Measurements from ENCODE around the gene PCDHGA8. TPM values are rescaled to one million over a fixed set of nuclear protein-coding genes. Genes with fewer than 3 reads are reported as not detected.
"Not testable (repeated sequence)": the region's sequence is repeated elsewhere in the genome, so short reads cannot be mapped to it uniquely, and the experiment has no call there.

The PCDHGA8 gene
- total RNA-seq, 4 donors from 2014 or later: 2.9 to 5.8 (median 4.7) TPM

- no peaks in the 10 kb centered on the region for H3K27me3 ChIP-seq
- no peak overlapping the region for H3K27ac ChIP-seq
- intact Hi-C loops (cut with DNase I): no loop called here
- no peaks in the 10 kb centered on the region for H3K4me1 ChIP-seq
- no peak overlapping the region for H3K4me3 ChIP-seq (replicated peaks in 1 of 3)
- no peaks in the 10 kb centered on the region for H3K36me3 ChIP-seq
- TF ChIP-seq POLR2A (IDR thresholded peaks at IDR 0.05): no peak
- TF ChIP-seq, protein P1, sequence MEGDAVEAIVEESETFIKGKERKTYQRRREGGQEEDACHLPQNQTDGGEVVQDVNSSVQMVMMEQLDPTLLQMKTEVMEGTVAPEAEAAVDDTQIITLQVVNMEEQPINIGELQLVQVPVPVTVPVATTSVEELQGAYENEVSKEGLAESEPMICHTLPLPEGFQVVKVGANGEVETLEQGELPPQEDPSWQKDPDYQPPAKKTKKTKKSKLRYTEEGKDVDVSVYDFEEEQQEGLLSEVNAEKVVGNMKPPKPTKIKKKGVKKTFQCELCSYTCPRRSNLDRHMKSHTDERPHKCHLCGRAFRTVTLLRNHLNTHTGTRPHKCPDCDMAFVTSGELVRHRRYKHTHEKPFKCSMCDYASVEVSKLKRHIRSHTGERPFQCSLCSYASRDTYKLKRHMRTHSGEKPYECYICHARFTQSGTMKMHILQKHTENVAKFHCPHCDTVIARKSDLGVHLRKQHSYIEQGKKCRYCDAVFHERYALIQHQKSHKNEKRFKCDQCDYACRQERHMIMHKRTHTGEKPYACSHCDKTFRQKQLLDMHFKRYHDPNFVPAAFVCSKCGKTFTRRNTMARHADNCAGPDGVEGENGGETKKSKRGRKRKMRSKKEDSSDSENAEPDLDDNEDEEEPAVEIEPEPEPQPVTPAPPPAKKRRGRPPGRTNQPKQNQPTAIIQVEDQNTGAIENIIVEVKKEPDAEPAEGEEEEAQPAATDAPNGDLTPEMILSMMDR (IDR thresholded peaks at IDR 0.05): no peak
- peaks cover 6% of the 10 kb centered on the region for H3K9me3 ChIP-seq
- no peak for DNase-seq
- 22 to 28% methylated on average over 19 to 47 of the region's 64 CpGs for WGBS, 2 donors
Measured at GRCh38 chr5:141409598-141410306, 17.3 kb downstream of the PCDHGA8 start.

DNA sequence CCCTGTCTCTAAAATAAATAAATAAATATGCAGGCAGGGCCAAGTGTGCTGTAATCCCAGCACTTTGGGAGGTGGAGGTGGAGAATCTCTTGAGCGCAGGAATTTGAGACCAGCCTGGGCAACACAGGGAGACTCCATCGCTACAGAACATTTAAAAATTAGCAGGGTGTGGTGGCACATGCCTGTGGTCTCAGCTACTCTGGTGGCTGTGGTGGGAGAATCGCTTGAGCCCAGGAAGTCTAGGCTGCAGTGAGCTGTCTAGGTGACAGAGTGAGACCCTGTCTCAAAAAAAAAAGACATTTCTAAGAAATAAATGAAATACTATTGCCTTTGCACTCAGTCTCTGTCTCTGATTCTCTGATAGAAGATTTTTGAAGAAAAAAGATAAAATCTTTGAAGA lies 19.1 kb downstream of the PCDHGA8 start:
- Histone ChIP-seq H3K4me3 (replicated peaks in 1 of 3) (no peak overlapping the region), H3K27ac (no peak overlapping the region), H3K27me3 (no peaks in the 10 kb centered on the region), H3K36me3 (no peaks in the 10 kb centered on the region), H3K4me1 (no peaks in the 10 kb centered on the region), H3K9me3 (peaks cover 6% of the 10 kb centered on the region)
- DNase-seq: no peak
- intact Hi-C loops (cut with DNase I): no loop called here
- TF ChIP-seq, protein P1 (IDR thresholded peaks at IDR 0.05): no peak
- TF ChIP-seq POLR2A (IDR thresholded peaks at IDR 0.05): no peak
- 67 to 81% methylated on average over 3 of the region's 3 CpGs for WGBS, 2 donors

GRCh38 chr5:141412854-141413539 lies 20.6 kb downstream of the PCDHGA8 start, which contains the start of gene PCDHGA10:
Gene PCDHGA10 (plus strand): TSS chr5:141412987. CDS start chr5:141413176, 189 bp downstream.
- no peaks in the 10 kb centered on the region for H3K4me1 ChIP-seq
- TF ChIP-seq, protein P1 (IDR thresholded peaks at IDR 0.05): peak in 5 of 6 experiments; percentile 20 to 51 (median 44)
- no peak for TF ChIP-seq POLR2A (IDR thresholded peaks at IDR 0.05)
- intact Hi-C loops (cut with DNase I): no loop called here
- peak within 1 kb of the TSS in 2 of 3 donors; percentile 3 to 15 for H3K4me3 ChIP-seq (replicated peaks in 1 of 3)
- peak within 1 kb of the TSS in 1 of 3 donors; percentile 1 for H3K27ac ChIP-seq
- WGBS, 2 donors: 21 to 25% methylated on average over 31 of the region's 31 CpGs
- DNase-seq: peak; percentile 59 to 62
- no peaks in the 10 kb centered on the region for H3K36me3 ChIP-seq
- H3K9me3 ChIP-seq: peaks cover 6% of the 10 kb centered on the region
- no peaks in the 10 kb centered on the region for H3K27me3 ChIP-seq

GRCh38 chr5:141413540-141414069 lies 21.2 kb downstream of the PCDHGA8 start:
- intact Hi-C loops (cut with DNase I): no loop called here
- Histone ChIP-seq H3K4me1 (no peaks in the 10 kb centered on the region), H3K36me3 (no peaks in the 10 kb centered on the region), H3K27me3 (no peaks in the 10 kb centered on the region), H3K27ac (peak overlapping the region in 1 of 3 donors; percentile 1), H3K9me3 (peaks cover 6% of the 10 kb centered on the region), H3K4me3 (replicated peaks in 1 of 3) (peak overlapping the region in 2 of 3 donors; percentile 3 to 15)
- 22 to 27% methylated on average over 22 to 24 of the region's 25 CpGs for WGBS, 2 donors
- TF ChIP-seq, protein P1 (IDR thresholded peaks at IDR 0.05): no peak
- TF ChIP-seq POLR2A (IDR thresholded peaks at IDR 0.05): no peak
- DNase-seq: no peak

DNA sequence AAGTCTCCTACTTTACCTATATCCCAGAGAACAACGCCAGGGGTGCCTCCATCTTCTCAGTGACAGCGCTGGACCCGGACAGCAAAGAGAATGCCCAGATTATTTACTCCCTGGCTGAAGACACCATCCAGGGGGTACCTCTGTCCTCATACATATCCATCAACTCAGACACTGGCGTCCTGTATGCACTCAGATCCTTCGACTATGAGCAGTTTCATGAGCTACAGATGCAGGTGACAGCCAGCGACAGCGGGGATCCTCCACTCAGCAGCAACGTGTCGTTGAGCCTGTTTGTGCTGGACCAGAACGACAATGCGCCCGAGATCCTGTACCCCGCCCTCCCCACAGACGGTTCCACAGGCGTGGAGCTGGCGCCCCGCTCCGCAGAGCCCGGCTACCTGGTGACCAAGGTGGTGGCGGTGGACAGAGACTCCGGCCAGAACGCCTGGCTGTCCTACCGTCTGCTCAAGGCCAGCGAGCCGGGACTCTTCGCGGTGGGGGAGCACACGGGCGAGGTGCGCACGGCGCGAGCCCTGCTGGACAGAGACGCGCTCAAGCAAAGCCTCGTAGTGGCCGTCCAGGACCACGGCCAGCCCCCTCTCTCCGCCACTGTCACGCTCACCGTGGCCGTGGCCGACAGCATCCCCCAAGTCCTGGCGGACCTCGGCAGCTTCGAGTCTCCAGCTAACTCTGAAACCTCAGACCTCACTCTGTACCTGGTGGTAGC lies 22.3 kb downstream of the PCDHGA8 start:
- intact Hi-C loops (cut with DNase I): loop anchor here (5.0 kb wide), 1 partner anchor 143 kb away; no protein-coding TSS in a partner anchor
- not testable (repeated sequence) for H3K27me3 ChIP-seq; H3K4me3 ChIP-seq (replicated peaks in 1 of 3); H3K27ac ChIP-seq; H3K9me3 ChIP-seq; DNase-seq; H3K4me1 ChIP-seq; H3K36me3 ChIP-seq
- WGBS, 2 donors: 27 to 36% methylated on average over 3 to 18 of the region's 46 CpGs

GRCh38 chr5:141415275-141415618 lies 22.8 kb downstream of the PCDHGA8 start:
- DNase-seq; H3K4me3 ChIP-seq (replicated peaks in 1 of 3); H3K4me1 ChIP-seq; H3K9me3 ChIP-seq; H3K27ac ChIP-seq; H3K27me3 ChIP-seq; H3K36me3 ChIP-seq: not testable (repeated sequence)
- WGBS, 2 donors: 26 to 28% methylated on average over 14 to 24 of the region's 24 CpGs
- intact Hi-C loops (cut with DNase I): loop anchor here (5.0 kb wide), 1 partner anchor 142 kb away; no protein-coding TSS in a partner anchor
